Nephron (organoid): ENCODE results near the gene EN1.

ENCODE experiments used
- H3K27ac Mint-ChIP-seq, 3 experiments: 2 replicates each; pipeline ENCODE4 v1.8.0; 2020; ENCODE audit warnings: mixed read lengths in 3 of 3, mild to moderate bottlenecking in 2 of 3, moderate library complexity in 1 of 3
- H3K27me3 Mint-ChIP-seq: 2 replicates; pipeline ENCODE4 v1.8.0; 2021; ENCODE audit warnings: low read depth, mild to moderate bottlenecking, moderate library complexity, mixed read lengths
- H3K36me3 Mint-ChIP-seq: 2 replicates; pipeline ENCODE4 v1.8.0; 2020; ENCODE audit warnings: low read depth, mixed read lengths
- H3K4me1 Mint-ChIP-seq: 2 replicates; pipeline ENCODE4 v1.8.0; 2020; ENCODE audit warnings: mixed read lengths
- H3K4me3 Mint-ChIP-seq, 3 experiments: 2 replicates each; pipeline ENCODE4 v1.8.0; 2020; ENCODE audit warnings: mild to moderate bottlenecking in 3 of 3, mixed read lengths in 3 of 3, moderate library complexity in 2 of 3
- H3K9me3 Mint-ChIP-seq: 2 replicates; pipeline ENCODE4 v1.8.0; 2020; ENCODE audit warnings: mixed read lengths
- TF ChIP-seq, protein P1 (sequence below), 3 experiments: fragments of 200-600 bp; sonication (generic); IDR thresholded peaks; one replicate each; pipeline ENCODE4 v1.5.0; 2021; ENCODE audit warnings: antibody characterized with exemption in 3 of 3; ENCODE audit not compliant: unreplicated experiment in 3 of 3

The EN1 gene

DNA sequence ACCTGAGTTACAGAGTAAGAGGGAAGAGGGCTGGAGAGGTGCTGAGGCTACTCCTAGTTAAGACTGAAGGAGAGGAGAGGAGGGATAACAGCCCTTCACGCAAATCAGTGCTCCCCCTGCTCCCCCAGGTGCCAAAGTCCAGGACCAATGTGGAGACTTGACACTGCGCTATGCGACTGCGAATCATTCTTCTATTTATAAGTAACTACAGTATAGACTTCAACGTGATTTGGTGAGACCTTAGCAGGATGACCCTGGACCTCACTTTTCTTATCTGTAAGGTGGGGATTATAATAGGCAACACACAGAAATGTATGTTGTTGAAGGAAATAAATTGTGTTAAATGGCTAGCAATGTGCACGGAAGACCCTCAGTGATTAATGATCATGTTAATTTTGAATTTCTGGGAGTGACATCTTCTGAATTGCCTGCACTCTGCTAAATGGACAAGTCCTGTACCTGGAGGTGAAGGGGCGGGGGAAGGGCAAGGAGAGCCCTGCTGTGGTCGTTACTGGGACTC is 11.0 kb downstream of the EN1 start:
- peaks cover 100% of the 10 kb centered on the region for H3K27me3 Mint-ChIP-seq

GRCh38 chr2:118835746-118836410 is 11.6 kb downstream of the EN1 start:
- no peaks in the 10 kb centered on the region for H3K36me3 Mint-ChIP-seq
- peaks cover 100% of the 10 kb centered on the region for H3K27me3 Mint-ChIP-seq
- peaks cover 15% of the 10 kb centered on the region for H3K4me1 Mint-ChIP-seq
- H3K9me3 Mint-ChIP-seq: peaks cover 3% of the 10 kb centered on the region
- TF ChIP-seq, protein P1, sequence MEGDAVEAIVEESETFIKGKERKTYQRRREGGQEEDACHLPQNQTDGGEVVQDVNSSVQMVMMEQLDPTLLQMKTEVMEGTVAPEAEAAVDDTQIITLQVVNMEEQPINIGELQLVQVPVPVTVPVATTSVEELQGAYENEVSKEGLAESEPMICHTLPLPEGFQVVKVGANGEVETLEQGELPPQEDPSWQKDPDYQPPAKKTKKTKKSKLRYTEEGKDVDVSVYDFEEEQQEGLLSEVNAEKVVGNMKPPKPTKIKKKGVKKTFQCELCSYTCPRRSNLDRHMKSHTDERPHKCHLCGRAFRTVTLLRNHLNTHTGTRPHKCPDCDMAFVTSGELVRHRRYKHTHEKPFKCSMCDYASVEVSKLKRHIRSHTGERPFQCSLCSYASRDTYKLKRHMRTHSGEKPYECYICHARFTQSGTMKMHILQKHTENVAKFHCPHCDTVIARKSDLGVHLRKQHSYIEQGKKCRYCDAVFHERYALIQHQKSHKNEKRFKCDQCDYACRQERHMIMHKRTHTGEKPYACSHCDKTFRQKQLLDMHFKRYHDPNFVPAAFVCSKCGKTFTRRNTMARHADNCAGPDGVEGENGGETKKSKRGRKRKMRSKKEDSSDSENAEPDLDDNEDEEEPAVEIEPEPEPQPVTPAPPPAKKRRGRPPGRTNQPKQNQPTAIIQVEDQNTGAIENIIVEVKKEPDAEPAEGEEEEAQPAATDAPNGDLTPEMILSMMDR (IDR thresholded peaks at IDR 0.05; ENCODE audit: unreplicated experiment in 3 of 3): no peak
- H3K27ac Mint-ChIP-seq: no peak overlapping the region
- H3K4me3 Mint-ChIP-seq: peak overlapping the region; percentile 83 to 87 (median 86)

More for the DNA sequence above, 11.0 kb downstream of the EN1 start:
- TF ChIP-seq, protein P1 (IDR thresholded peaks at IDR 0.05; ENCODE audit: unreplicated experiment in 3 of 3): no peak
- Mint-ChIP-seq H3K27ac (no peak overlapping the region), H3K36me3 (no peaks in the 10 kb centered on the region), H3K4me1 (peaks cover 15% of the 10 kb centered on the region), H3K4me3 (peak overlapping the region; percentile 83 to 87 (median 84)), H3K9me3 (peaks cover 3% of the 10 kb centered on the region)

GRCh38 chr2:118834901-118835745 is 12.3 kb downstream of the EN1 start:
- Mint-ChIP-seq H3K9me3 (peaks cover 3% of the 10 kb centered on the region), H3K4me1 (peaks cover 15% of the 10 kb centered on the region), H3K27ac (no peak overlapping the region), H3K4me3 (peak overlapping the region; percentile 83 to 86 (median 85)), H3K27me3 (peaks cover 100% of the 10 kb centered on the region), H3K36me3 (no peaks in the 10 kb centered on the region)
- TF ChIP-seq, protein P1 (IDR thresholded peaks at IDR 0.05; ENCODE audit: unreplicated experiment in 3 of 3): no peak

DNA sequence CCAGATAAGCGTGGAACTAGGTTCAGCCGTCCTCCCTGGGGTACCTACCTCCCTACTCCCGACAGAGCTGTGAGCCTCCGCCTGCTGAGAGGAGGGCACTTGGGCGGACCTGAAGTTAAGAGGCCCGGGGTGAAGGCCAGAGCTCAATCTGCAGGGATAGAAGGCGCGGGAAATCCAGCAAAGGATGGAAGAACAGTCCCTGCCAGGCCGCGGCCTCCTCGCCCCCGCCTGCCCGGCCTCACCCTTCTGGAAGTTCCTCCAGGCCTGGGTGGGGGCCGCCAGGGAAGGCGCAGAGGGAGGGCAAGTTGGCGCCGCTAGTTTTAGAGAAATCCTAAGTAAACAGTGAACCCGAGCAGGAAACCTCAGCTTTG is 13.0 kb downstream of the EN1 start:
- Mint-ChIP-seq H3K27me3 (peaks cover 100% of the 10 kb centered on the region), H3K4me1 (peaks cover 15% of the 10 kb centered on the region), H3K27ac (no peak overlapping the region), H3K36me3 (no peaks in the 10 kb centered on the region), H3K4me3 (peak overlapping the region; percentile 73 to 86 (median 83)), H3K9me3 (peaks cover 3% of the 10 kb centered on the region)
- TF ChIP-seq, protein P1 (IDR thresholded peaks at IDR 0.05; ENCODE audit: unreplicated experiment in 3 of 3): no peak

DNA sequence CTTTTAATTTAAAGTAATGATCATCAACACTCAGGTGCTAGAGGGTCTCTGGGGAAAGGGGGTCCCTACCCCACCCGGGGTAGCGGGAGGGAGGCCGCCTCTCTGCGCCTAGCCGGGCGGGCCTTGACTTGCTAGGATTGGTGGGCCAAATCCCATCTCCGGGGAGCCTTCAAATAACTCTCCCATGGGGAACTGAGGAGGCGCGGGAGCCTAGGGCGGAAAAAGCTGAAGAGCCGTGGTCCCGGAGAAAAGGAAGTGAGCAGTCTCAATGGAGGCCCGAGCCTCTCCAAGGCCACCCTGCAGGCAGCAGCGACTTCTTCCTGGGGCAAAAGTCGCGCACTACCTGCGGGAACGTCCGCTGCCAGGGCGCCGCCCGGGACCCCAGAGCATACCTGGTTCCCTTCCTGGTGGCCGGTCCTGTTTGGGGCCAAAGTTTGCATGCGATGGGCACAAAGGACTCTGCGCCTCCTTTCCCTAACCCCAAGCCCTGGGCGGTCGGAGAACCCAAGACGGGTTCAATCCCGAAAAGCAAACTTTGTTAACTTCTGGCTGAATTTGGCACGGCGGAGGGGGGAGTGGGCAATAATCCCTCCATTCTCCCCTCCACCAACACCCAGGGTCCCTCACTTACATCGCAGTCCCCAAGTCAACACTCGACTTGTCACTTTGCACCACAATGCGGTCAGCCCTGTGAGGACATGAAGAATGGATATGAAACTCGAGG is 13.6 kb downstream of the EN1 start:
- H3K4me1 Mint-ChIP-seq: peaks cover 15% of the 10 kb centered on the region
- no peak overlapping the region for H3K27ac Mint-ChIP-seq
- peaks cover 100% of the 10 kb centered on the region for H3K27me3 Mint-ChIP-seq
- no peaks in the 10 kb centered on the region for H3K36me3 Mint-ChIP-seq
- TF ChIP-seq, protein P1 (IDR thresholded peaks at IDR 0.05; ENCODE audit: unreplicated experiment in 3 of 3): no peak
- peaks cover 3% of the 10 kb centered on the region for H3K9me3 Mint-ChIP-seq
- peak overlapping the region; percentile 57 to 83 (median 77) for H3K4me3 Mint-ChIP-seq
